ENCODE results near the gene ZNF638. TPM values are rescaled to one million over a fixed set of nuclear protein-coding genes. Genes with fewer than 3 reads are reported as not detected.

Gene ZNF638
- total and polyA plus RNA-seq, 2 of the 4 experiments (the other 2 are of a cell fraction): 46.4 to 129 TPM

DNA sequence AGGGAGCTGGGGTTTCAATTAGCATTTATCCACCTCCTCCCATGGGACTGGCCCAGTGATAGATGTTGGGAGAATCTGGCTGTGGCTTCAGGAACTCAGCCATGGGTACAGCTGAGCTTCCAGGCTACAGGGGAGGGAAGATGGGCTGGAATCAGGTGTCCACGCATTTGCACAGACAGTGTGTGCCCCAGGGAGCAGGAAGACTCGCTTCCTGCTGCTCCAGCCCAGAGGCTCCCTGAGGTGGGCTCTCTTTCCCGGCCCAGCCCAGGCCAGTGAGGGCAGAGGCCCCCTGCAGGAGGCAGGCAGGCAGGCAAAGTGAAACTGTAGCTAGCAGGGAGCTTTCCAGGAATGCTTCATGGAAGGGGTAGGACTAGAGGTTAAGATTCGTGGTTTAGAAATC, 150.5 kb downstream of the ZNF638 start:
- H4K8ac ChIP-seq (ENCODE audit: low read depth in 2 of 2, low read length in 2 of 2): no peak overlapping the region
- in situ Hi-C loops (cut with MboI; ENCODE audit: low sequenced_read_pairs) (no loop called here), dilution Hi-C loops (cut with HindIII; ENCODE audit: low sequenced_read_pairs, unreplicated experiment) (no loop called here), intact Hi-C loops (cut with micrococcal nuclease) (no loop called here)
- no peak overlapping the region for H3K56ac ChIP-seq (ENCODE audit: extremely low read depth, insufficient read depth, low read length)
- CTCF ChIA-PET: interaction anchor here (0.6 kb wide), 1 partner anchor 270 kb away, joined by 3 read pairs; no protein-coding TSS in a partner anchor
- no peak overlapping the region for H3K18ac ChIP-seq (ENCODE audit: low read depth, low read length)
- no peak overlapping the region for H2BK120ac ChIP-seq (ENCODE audit: low read depth, low read length)
- no peak overlapping the region for H3K4ac ChIP-seq (ENCODE audit: low read depth, low read length)
- no peak overlapping the region for H2BK5ac ChIP-seq (ENCODE audit: low read depth, low read length, poor library complexity, severe bottlenecking)
- H4K5ac ChIP-seq (ENCODE audit: low read depth, low read length): no peak overlapping the region
- H4K91ac ChIP-seq (ENCODE audit: insufficient read depth, low read depth, low read length): no peak overlapping the region
- no peaks in the 10 kb centered on the region for H4K20me1 ChIP-seq (ENCODE audit: insufficient read depth, low read length)
- no peak overlapping the region for H3K27ac ChIP-seq (ENCODE audit: insufficient read depth, low read length)
- no peak overlapping the region for H2AFZ ChIP-seq (replicated peaks; ENCODE audit: low read length, poor library complexity)
- H3K14ac ChIP-seq (replicated peaks; ENCODE audit: low read depth, low read length): no peak overlapping the region
- POLR2A ChIA-PET (ENCODE audit: unreplicated experiment): no interaction called here
- H3K23ac ChIP-seq (ENCODE audit: low read depth, low read length): no peak overlapping the region
- H2AK5ac ChIP-seq (ENCODE audit: low read depth, low read length): no peak overlapping the region
- no peak overlapping the region for H2BK15ac ChIP-seq (ENCODE audit: low read depth, low read length)
- TF ChIP-seq RFX5 (IDR thresholded peaks at IDR 0.05; ENCODE audit: low read depth, low read length) (no peak), SMC3 (IDR thresholded peaks at IDR 0.05; ENCODE audit: low read depth, low read length) (no peak), CEBPB (IDR thresholded peaks at IDR 0.05; ENCODE audit: low read depth, low read length) (no peak), POLR2A (IDR thresholded peaks at IDR 0.05; ENCODE audit: low read depth, low read length) (no peak), CHD1 (IDR thresholded peaks at IDR 0.05; ENCODE audit: low read depth, low read length) (no peak), MAFK (IDR thresholded peaks at IDR 0.05; ENCODE audit: low read depth, low read length) (no peak), RAD21 (IDR thresholded peaks at IDR 0.05; ENCODE audit: low read length) (no peak), RCOR1 (IDR thresholded peaks at IDR 0.05; ENCODE audit: insufficient replicate concordance, low read length) (no peak), MXI1 (IDR thresholded peaks at IDR 0.05; ENCODE audit: borderline replicate concordance, low read depth, low read length) (no peak), FOS (IDR thresholded peaks at IDR 0.05; ENCODE audit: low read depth, low read length) (no peak), BHLHE40 (IDR thresholded peaks at IDR 0.05; ENCODE audit: low read depth, low read length) (no peak)
- TF ChIP-seq, protein P1, sequence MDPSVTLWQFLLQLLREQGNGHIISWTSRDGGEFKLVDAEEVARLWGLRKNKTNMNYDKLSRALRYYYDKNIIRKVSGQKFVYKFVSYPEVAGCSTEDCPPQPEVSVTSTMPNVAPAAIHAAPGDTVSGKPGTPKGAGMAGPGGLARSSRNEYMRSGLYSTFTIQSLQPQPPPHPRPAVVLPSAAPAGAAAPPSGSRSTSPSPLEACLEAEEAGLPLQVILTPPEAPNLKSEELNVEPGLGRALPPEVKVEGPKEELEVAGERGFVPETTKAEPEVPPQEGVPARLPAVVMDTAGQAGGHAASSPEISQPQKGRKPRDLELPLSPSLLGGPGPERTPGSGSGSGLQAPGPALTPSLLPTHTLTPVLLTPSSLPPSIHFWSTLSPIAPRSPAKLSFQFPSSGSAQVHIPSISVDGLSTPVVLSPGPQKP (IDR thresholded peaks at IDR 0.05; ENCODE audit: borderline replicate concordance, low read depth, low read length): no peak
- TF ChIP-seq, protein P2, sequence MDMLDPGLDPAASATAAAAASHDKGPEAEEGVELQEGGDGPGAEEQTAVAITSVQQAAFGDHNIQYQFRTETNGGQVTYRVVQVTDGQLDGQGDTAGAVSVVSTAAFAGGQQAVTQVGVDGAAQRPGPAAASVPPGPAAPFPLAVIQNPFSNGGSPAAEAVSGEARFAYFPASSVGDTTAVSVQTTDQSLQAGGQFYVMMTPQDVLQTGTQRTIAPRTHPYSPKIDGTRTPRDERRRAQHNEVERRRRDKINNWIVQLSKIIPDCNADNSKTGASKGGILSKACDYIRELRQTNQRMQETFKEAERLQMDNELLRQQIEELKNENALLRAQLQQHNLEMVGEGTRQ (IDR thresholded peaks at IDR 0.05; ENCODE audit: low read depth, low read length): no peak
- TF ChIP-seq, protein P3, sequence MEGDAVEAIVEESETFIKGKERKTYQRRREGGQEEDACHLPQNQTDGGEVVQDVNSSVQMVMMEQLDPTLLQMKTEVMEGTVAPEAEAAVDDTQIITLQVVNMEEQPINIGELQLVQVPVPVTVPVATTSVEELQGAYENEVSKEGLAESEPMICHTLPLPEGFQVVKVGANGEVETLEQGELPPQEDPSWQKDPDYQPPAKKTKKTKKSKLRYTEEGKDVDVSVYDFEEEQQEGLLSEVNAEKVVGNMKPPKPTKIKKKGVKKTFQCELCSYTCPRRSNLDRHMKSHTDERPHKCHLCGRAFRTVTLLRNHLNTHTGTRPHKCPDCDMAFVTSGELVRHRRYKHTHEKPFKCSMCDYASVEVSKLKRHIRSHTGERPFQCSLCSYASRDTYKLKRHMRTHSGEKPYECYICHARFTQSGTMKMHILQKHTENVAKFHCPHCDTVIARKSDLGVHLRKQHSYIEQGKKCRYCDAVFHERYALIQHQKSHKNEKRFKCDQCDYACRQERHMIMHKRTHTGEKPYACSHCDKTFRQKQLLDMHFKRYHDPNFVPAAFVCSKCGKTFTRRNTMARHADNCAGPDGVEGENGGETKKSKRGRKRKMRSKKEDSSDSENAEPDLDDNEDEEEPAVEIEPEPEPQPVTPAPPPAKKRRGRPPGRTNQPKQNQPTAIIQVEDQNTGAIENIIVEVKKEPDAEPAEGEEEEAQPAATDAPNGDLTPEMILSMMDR (conservative IDR thresholded peaks at IDR 0.05; ENCODE audit: low read depth, low read length): no peak
- WGBS, 2 experiments (ENCODE audit: extremely low coverage in 2 of 2, insufficient read length in 1 of 2): 31% methylated on average over 3 of the region's 4 CpGs; no CpG with 5 or more reads in 1 of the 2 experiments
- H3K4me1 ChIP-seq (ENCODE audit: control insufficient read depth, insufficient read depth, low read length): no peaks in the 10 kb centered on the region
- DNase-seq (no peak), ATAC-seq (ENCODE audit: low read depth) (no peak)
- H2AK9ac ChIP-seq (replicated peaks; ENCODE audit: low read depth, low read length, poor library complexity): no peak overlapping the region
- H3K36me3 ChIP-seq (ENCODE audit: control insufficient read depth, insufficient read depth, low read length): no peaks in the 10 kb centered on the region
- no peaks in the 10 kb centered on the region for H3K9me3 ChIP-seq (ENCODE audit: control insufficient read depth, insufficient read depth, low read length)
- H3K9ac ChIP-seq (ENCODE audit: low read depth, low read length): no peak overlapping the region
- H2BK20ac ChIP-seq (ENCODE audit: low read depth, low read length): no peak overlapping the region
- no peaks in the 10 kb centered on the region for H3K79me1 ChIP-seq (ENCODE audit: low read depth in 1 of 2, low read length in 2 of 2)
- H3K9me1 ChIP-seq (ENCODE audit: insufficient read depth, low read length): no peaks in the 10 kb centered on the region
- H3K4me2 ChIP-seq (ENCODE audit: low read depth, low read length): no peak overlapping the region
- H3K27me3 ChIP-seq (ENCODE audit: control insufficient read depth, insufficient read depth, low read length): peaks cover 44% of the 10 kb centered on the region
- no TSS peak for BruUV-seq (replicated peaks)
- H3K4me3 ChIP-seq (ENCODE audit: insufficient read depth, low read depth, low read length): no peak overlapping the region

Measured in IMR-90 (cell line).